ENCODE measurements around the gene MYMX. TPM values are rescaled to one million over a fixed set of nuclear protein-coding genes. Genes with fewer than 3 reads are reported as not detected.

Gene MYMX
- total and polyA plus RNA-seq, 4 donors: 0.22 TPM; not detected in 3

- Histone ChIP-seq H3K9me3 (ENCODE audit: control insufficient read depth, insufficient read depth, low read length) (no peaks in the 10 kb centered on the region), H3K36me3 (ENCODE audit: control insufficient read depth, insufficient read depth, low read length) (peaks cover 44% of the 10 kb centered on the region), H3K4me1 (ENCODE audit: control insufficient read depth, insufficient read depth, low read length) (peaks cover 16% of the 10 kb centered on the region), H3K27ac (ENCODE audit: low read depth, low read length) (no peak overlapping the region), H3K27me3 (ENCODE audit: control insufficient read depth, insufficient read depth, low read length) (no peaks in the 10 kb centered on the region), H3K4me3 (ENCODE audit: low read depth, low read length) (peak overlapping the region; percentile 94)
- WGBS (ENCODE audit: insufficient coverage): 67% methylated on average over 1 of the region's 1 CpG
- DNase-seq (ENCODE audit: low read depth in 4 of 6, low spot score in 6 of 6): no peak
Measured at GRCh38 chr6:44248579-44248978, 31.9 kb downstream of the MYMX start.

GRCh38 chr6:44249082-44249748 is 32.5 kb downstream of the MYMX start:
- H3K4me1 ChIP-seq (ENCODE audit: control insufficient read depth, insufficient read depth, low read length): peaks cover 19% of the 10 kb centered on the region
- no peaks in the 10 kb centered on the region for H3K27me3 ChIP-seq (ENCODE audit: control insufficient read depth, insufficient read depth, low read length)
- no peak for DNase-seq (ENCODE audit: low read depth in 4 of 6, low spot score in 6 of 6)
- peak overlapping the region; percentile 94 for H3K4me3 ChIP-seq (ENCODE audit: low read depth, low read length)
- H3K27ac ChIP-seq (ENCODE audit: low read depth, low read length): no peak overlapping the region
- no peaks in the 10 kb centered on the region for H3K9me3 ChIP-seq (ENCODE audit: control insufficient read depth, insufficient read depth, low read length)
- peaks cover 49% of the 10 kb centered on the region for H3K36me3 ChIP-seq (ENCODE audit: control insufficient read depth, insufficient read depth, low read length)
- 93% methylated on average over 6 of the region's 9 CpGs for WGBS (ENCODE audit: insufficient coverage)

GRCh38 chr6:44250067-44250717 is 33.5 kb downstream of the MYMX start:
- WGBS (ENCODE audit: insufficient coverage): 94% methylated on average over 3 of the region's 6 CpGs
- Histone ChIP-seq H3K27me3 (ENCODE audit: control insufficient read depth, insufficient read depth, low read length) (no peaks in the 10 kb centered on the region), H3K36me3 (ENCODE audit: control insufficient read depth, insufficient read depth, low read length) (peaks cover 59% of the 10 kb centered on the region), H3K4me3 (ENCODE audit: low read depth, low read length) (no peak overlapping the region), H3K4me1 (ENCODE audit: control insufficient read depth, insufficient read depth, low read length) (peaks cover 28% of the 10 kb centered on the region), H3K27ac (ENCODE audit: low read depth, low read length) (no peak overlapping the region), H3K9me3 (ENCODE audit: control insufficient read depth, insufficient read depth, low read length) (no peaks in the 10 kb centered on the region)
- DNase-seq (ENCODE audit: low read depth in 4 of 6, low spot score in 6 of 6): no peak

- Histone ChIP-seq H3K9me3 (ENCODE audit: control insufficient read depth, insufficient read depth, low read length) (no peaks in the 10 kb centered on the region), H3K36me3 (ENCODE audit: control insufficient read depth, insufficient read depth, low read length) (peaks cover 65% of the 10 kb centered on the region), H3K27me3 (ENCODE audit: control insufficient read depth, insufficient read depth, low read length) (no peaks in the 10 kb centered on the region), H3K4me3 (ENCODE audit: low read depth, low read length) (no peak overlapping the region), H3K4me1 (ENCODE audit: control insufficient read depth, insufficient read depth, low read length) (peaks cover 29% of the 10 kb centered on the region), H3K27ac (ENCODE audit: low read depth, low read length) (no peak overlapping the region)
- no peak for DNase-seq (ENCODE audit: low read depth in 4 of 6, low spot score in 6 of 6)
- WGBS (ENCODE audit: insufficient coverage): no CpG with 5 or more reads among the region's 3 CpGs
Measured at GRCh38 chr6:44250718-44251123, 34.0 kb downstream of the MYMX start.

GRCh38 chr6:44251576-44252524 is 35.1 kb downstream of the MYMX start:
- no peak for DNase-seq (ENCODE audit: low read depth in 4 of 6, low spot score in 6 of 6)
- H3K36me3 ChIP-seq (ENCODE audit: control insufficient read depth, insufficient read depth, low read length): peaks cover 73% of the 10 kb centered on the region
- WGBS (ENCODE audit: insufficient coverage): 88% methylated on average over 6 of the region's 14 CpGs
- H3K27me3 ChIP-seq (ENCODE audit: control insufficient read depth, insufficient read depth, low read length): no peaks in the 10 kb centered on the region
- H3K9me3 ChIP-seq (ENCODE audit: control insufficient read depth, insufficient read depth, low read length): no peaks in the 10 kb centered on the region
- peaks cover 33% of the 10 kb centered on the region for H3K4me1 ChIP-seq (ENCODE audit: control insufficient read depth, insufficient read depth, low read length)
- no peak overlapping the region for H3K4me3 ChIP-seq (ENCODE audit: low read depth, low read length)
- no peak overlapping the region for H3K27ac ChIP-seq (ENCODE audit: low read depth, low read length)

- DNase-seq (ENCODE audit: low read depth in 4 of 6, low spot score in 6 of 6): no peak
- Histone ChIP-seq H3K4me1 (ENCODE audit: control insufficient read depth, insufficient read depth, low read length) (peaks cover 43% of the 10 kb centered on the region), H3K27me3 (ENCODE audit: control insufficient read depth, insufficient read depth, low read length) (no peaks in the 10 kb centered on the region), H3K4me3 (ENCODE audit: low read depth, low read length) (no peak overlapping the region), H3K27ac (ENCODE audit: low read depth, low read length) (no peak overlapping the region), H3K9me3 (ENCODE audit: control insufficient read depth, insufficient read depth, low read length) (no peaks in the 10 kb centered on the region), H3K36me3 (ENCODE audit: control insufficient read depth, insufficient read depth, low read length) (peaks cover 74% of the 10 kb centered on the region)
- 74% methylated on average over 8 of the region's 10 CpGs for WGBS (ENCODE audit: insufficient coverage)
Measured at GRCh38 chr6:44253307-44254101, 36.8 kb downstream of the MYMX start.

- H3K27ac ChIP-seq (ENCODE audit: low read depth, low read length): no peak overlapping the region
- H3K4me1 ChIP-seq (ENCODE audit: control insufficient read depth, insufficient read depth, low read length): peaks cover 39% of the 10 kb centered on the region
- 89% methylated on average over 5 of the region's 12 CpGs for WGBS (ENCODE audit: insufficient coverage)
- H3K36me3 ChIP-seq (ENCODE audit: control insufficient read depth, insufficient read depth, low read length): peaks cover 69% of the 10 kb centered on the region
- no peak overlapping the region for H3K4me3 ChIP-seq (ENCODE audit: low read depth, low read length)
- H3K9me3 ChIP-seq (ENCODE audit: control insufficient read depth, insufficient read depth, low read length): no peaks in the 10 kb centered on the region
- H3K27me3 ChIP-seq (ENCODE audit: control insufficient read depth, insufficient read depth, low read length): no peaks in the 10 kb centered on the region
- no peak for DNase-seq (ENCODE audit: low read depth in 4 of 6, low spot score in 6 of 6)
Measured at GRCh38 chr6:44254191-44255104, 37.7 kb downstream of the MYMX start.

- H3K27ac ChIP-seq (ENCODE audit: low read depth, low read length): no peak overlapping the region
- 68% methylated on average over 16 of the region's 16 CpGs for WGBS (ENCODE audit: insufficient coverage)
- no peaks in the 10 kb centered on the region for H3K9me3 ChIP-seq (ENCODE audit: control insufficient read depth, insufficient read depth, low read length)
- peaks cover 69% of the 10 kb centered on the region for H3K36me3 ChIP-seq (ENCODE audit: control insufficient read depth, insufficient read depth, low read length)
- no peaks in the 10 kb centered on the region for H3K27me3 ChIP-seq (ENCODE audit: control insufficient read depth, insufficient read depth, low read length)
- DNase-seq (ENCODE audit: low read depth in 4 of 6, low spot score in 6 of 6): no peak
- peaks cover 39% of the 10 kb centered on the region for H3K4me1 ChIP-seq (ENCODE audit: control insufficient read depth, insufficient read depth, low read length)
- H3K4me3 ChIP-seq (ENCODE audit: low read depth, low read length): no peak overlapping the region
Measured at GRCh38 chr6:44255105-44255808, 38.5 kb downstream of the MYMX start.
